PC-3 (cell line): ENCODE results near the gene INPP5D. TPM values are rescaled to one million over a fixed set of nuclear protein-coding genes. Genes with fewer than 3 reads are reported as not detected.
"Not testable (repeated sequence)": the region's sequence is repeated elsewhere in the genome, so short reads cannot be mapped to it uniquely, and the experiment has no call there.

Experiments used
- ATAC-seq: fragments of 200-7000 bp; cut with Tn5 transposase; 2 replicates; pipeline ENCODE4 v1.9.1; 2020; ENCODE audit warnings: mild to moderate bottlenecking, moderate library complexity
- BruUV-seq: library from RNA; stranded (reverse); fragments of 400-500 nt; replicated peaks from 2 replicates; lab custom pipeline; 2021; lab: Mats Ljungman, UMichigan
- CTCF ChIA-PET: fragments of 300-600 bp; sonication (Branson Sonifier 250); formaldehyde crosslinking; loops from one replicate; lab custom pipeline; 2022; ENCODE audit warnings: antibody characterized with exemption; lab: Charles Lee
- POLR2A ChIA-PET: fragments of 300-600 bp; sonication (Branson Sonifier 250); formaldehyde crosslinking; loops from one replicate; lab custom pipeline; 2022; ENCODE audit warnings: antibody characterized with exemption; ENCODE audit not compliant: unreplicated experiment; lab: Charles Lee
- DNase-seq: peaks from one replicate; pipeline ENCODE4 v3.0.0-alpha.2; 2015
- H2AFZ ChIP-seq: fragments of 300-600 bp; sonication (generic); 2 replicates; pipeline ENCODE4 v1.6.0; 2016; ENCODE audit warnings: antibody characterized with exemption, low read length
- H3F3A ChIP-seq: fragments of 300-600 bp; sonication (generic); one replicate; pipeline ENCODE4 v1.6.0; 2017; ENCODE audit warnings: antibody characterized with exemption, low read length, control low read depth, mild to moderate bottlenecking; ENCODE audit not compliant: unreplicated experiment
- H3K27ac ChIP-seq: fragments of 300-600 bp; sonication (generic); 2 replicates; pipeline ENCODE4 v1.5.1; 2016; ENCODE audit warnings: mild to moderate bottlenecking, low read length
- H3K27me3 ChIP-seq: fragments of 300-600 bp; sonication (generic); 2 replicates; pipeline ENCODE4 v1.6.1; 2016; ENCODE audit warnings: low read length, mixed read lengths
- H3K36me3 ChIP-seq: fragments of 300-600 bp; sonication (generic); 2 replicates; pipeline ENCODE4 v1.6.1; 2016; ENCODE audit warnings: low read depth, mixed run types, low read length, mixed read lengths
- H3K4me1 ChIP-seq: fragments of 300-600 bp; sonication (generic); 2 replicates; pipeline ENCODE4 v1.5.1; 2016; ENCODE audit warnings: low read length; ENCODE audit not compliant: insufficient read depth
- H3K4me2 ChIP-seq: fragments of 300-600 bp; sonication (generic); 2 replicates; pipeline ENCODE4 v1.6.0; 2016; ENCODE audit warnings: low read length
- H3K4me3 ChIP-seq: fragments of 300-600 bp; sonication (generic); 2 replicates; pipeline ENCODE4 v1.5.1; 2016; ENCODE audit warnings: mild to moderate bottlenecking, low read length, mixed read lengths
- H3K79me2 ChIP-seq: fragments of 300-600 bp; sonication (generic); 2 replicates; pipeline ENCODE4 v1.6.1; 2017; ENCODE audit warnings: low read length, mixed read lengths
- H3K9ac ChIP-seq: fragments of 300-600 bp; sonication (generic); 2 replicates; pipeline ENCODE4 v1.6.0; 2016; ENCODE audit warnings: mild to moderate bottlenecking, low read length
- H3K9me2 ChIP-seq: fragments of 300-600 bp; sonication (generic); replicated peaks from 2 replicates; pipeline ENCODE4 v1.6.1; 2016; ENCODE audit warnings: mixed run types, low read length, mixed read lengths
- H3K9me3 ChIP-seq: fragments of 300-600 bp; sonication (generic); 2 replicates; pipeline ENCODE4 v1.6.1; 2016; ENCODE audit warnings: low read length, mixed read lengths
- H4K20me1 ChIP-seq: fragments of 300-600 bp; sonication (generic); 2 replicates; pipeline ENCODE4 v1.6.1; 2016; ENCODE audit warnings: low read length, mixed read lengths
- EZH2 ChIP-seq: fragments of 300-600 bp; sonication (generic); IDR thresholded peaks from one replicate; pipeline ENCODE4 v1.6.1; 2017; ENCODE audit warnings: antibody characterized with exemption, mild to moderate bottlenecking, low read length; ENCODE audit not compliant: unreplicated experiment
- EZH2phosphoT487 ChIP-seq: fragments of 300-600 bp; sonication (generic); IDR thresholded peaks from 2 replicates; pipeline ENCODE4 v1.6.1; 2018; ENCODE audit warnings: mild to moderate bottlenecking, antibody characterized with exemption, low read length, borderline replicate concordance
- intact Hi-C: fragments of 100-400 bp; cut with micrococcal nuclease; formaldehyde crosslinking; loops from 2 replicates; pipeline ENCODE4 v1.9.0; 2023
- total RNA-seq: library from RNA; depleted of rRNA; stranded (reverse); fragments of >200 nt; gene quantifications from 2 replicates; pipeline ENCODE4 v1.2.3, GENCODE V29; 2014
- TF ChIP-seq, protein P1 (sequence below): fragments of 300-600 bp; sonication (generic); conservative IDR thresholded peaks from 2 replicates; pipeline ENCODE4 v1.5.1; 2017; ENCODE audit warnings: antibody characterized with exemption, low read depth, mild to moderate bottlenecking, low read length

The INPP5D gene
- total RNA-seq, 1 experiment from 2014 or later, result 0.26 TPM

DNA sequence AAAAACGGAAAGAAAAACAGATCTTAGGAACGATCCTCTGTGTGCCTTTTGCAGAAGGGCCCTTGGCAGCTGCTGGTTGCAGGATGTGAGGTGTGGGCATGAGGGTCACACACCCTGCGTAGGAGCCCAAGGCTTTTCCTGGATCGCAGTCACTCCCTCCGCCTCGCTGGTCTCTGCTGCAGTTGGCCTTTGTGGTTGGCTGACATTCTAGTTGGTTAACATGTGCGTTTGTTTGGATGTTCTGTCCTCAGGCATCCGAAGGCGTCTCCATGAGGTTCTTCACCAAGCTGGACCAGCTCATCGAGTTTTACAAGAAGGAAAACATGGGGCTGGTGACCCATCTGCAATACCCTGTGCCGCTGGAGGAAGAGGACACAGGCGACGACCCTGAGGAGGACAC, 61.7 kb downstream of the INPP5D start:
- Histone ChIP-seq H3K27ac (no peak overlapping the region), H4K20me1 (no peaks in the 10 kb centered on the region), H3K9me3 (no peaks in the 10 kb centered on the region), H3K27me3 (no peaks in the 10 kb centered on the region), H3K9me2 (no peaks in the 10 kb centered on the region), H3F3A (no peaks in the 10 kb centered on the region), H3K36me3 (no peaks in the 10 kb centered on the region), H3K79me2 (no peaks in the 10 kb centered on the region), H3K4me3 (no peak overlapping the region), H3K9ac (no peak overlapping the region), H3K4me1 (0 out of 2 replicates have a peak, but pooled peaks cover 4% of the 10 kb centered on the region), H3K4me2 (no peak overlapping the region), H2AFZ (no peak overlapping the region)
- ChIA-PET POLR2A (no interaction called here), CTCF (no interaction called here)
- BruUV-seq, result no TSS peak
- intact Hi-C loops, result no loop called here
- no peak for ATAC-seq
- DNase-seq, result no peak
- TF ChIP-seq EZH2 (no peak), EZH2phosphoT487 (no peak)
- TF ChIP-seq, protein P1, sequence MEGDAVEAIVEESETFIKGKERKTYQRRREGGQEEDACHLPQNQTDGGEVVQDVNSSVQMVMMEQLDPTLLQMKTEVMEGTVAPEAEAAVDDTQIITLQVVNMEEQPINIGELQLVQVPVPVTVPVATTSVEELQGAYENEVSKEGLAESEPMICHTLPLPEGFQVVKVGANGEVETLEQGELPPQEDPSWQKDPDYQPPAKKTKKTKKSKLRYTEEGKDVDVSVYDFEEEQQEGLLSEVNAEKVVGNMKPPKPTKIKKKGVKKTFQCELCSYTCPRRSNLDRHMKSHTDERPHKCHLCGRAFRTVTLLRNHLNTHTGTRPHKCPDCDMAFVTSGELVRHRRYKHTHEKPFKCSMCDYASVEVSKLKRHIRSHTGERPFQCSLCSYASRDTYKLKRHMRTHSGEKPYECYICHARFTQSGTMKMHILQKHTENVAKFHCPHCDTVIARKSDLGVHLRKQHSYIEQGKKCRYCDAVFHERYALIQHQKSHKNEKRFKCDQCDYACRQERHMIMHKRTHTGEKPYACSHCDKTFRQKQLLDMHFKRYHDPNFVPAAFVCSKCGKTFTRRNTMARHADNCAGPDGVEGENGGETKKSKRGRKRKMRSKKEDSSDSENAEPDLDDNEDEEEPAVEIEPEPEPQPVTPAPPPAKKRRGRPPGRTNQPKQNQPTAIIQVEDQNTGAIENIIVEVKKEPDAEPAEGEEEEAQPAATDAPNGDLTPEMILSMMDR, result no peak

DNA sequence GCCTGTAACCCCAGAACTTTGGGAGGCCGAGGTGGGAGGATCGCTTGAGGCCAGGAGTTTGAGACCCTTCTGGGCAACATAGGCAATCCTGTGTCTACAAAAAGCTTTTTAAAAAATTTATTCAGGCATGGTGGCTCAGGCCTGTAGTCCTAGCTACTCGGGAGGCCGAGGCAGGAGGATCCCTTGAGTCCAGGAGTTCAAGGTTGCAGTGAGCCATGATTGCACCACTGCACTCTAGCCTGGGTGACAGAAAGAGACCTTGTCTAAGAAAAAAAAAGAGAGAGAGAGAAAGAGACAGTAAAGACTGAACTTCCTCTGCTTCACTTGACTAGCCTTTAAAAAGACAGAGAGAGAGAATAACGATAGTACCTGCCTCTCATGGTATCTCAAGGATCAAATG, 62.4 kb downstream of the INPP5D start:
- no peak overlapping the region for H3K4me2 ChIP-seq
- intact Hi-C loops, result no loop called here
- H2AFZ ChIP-seq, result no peak overlapping the region
- DNase-seq, result no peak
- no peaks in the 10 kb centered on the region for H3K9me3 ChIP-seq
- H3K9ac ChIP-seq, result no peak overlapping the region
- no peak for ATAC-seq
- H3K79me2 ChIP-seq, result no peaks in the 10 kb centered on the region
- no peak overlapping the region for H3K27ac ChIP-seq
- no peaks in the 10 kb centered on the region for H4K20me1 ChIP-seq
- BruUV-seq, result no TSS peak
- H3K9me2 ChIP-seq, result no peaks in the 10 kb centered on the region
- CTCF ChIA-PET, result no interaction called here
- POLR2A ChIA-PET, result no interaction called here
- H3F3A ChIP-seq, result no peaks in the 10 kb centered on the region
- TF ChIP-seq EZH2, result no peak
- no peak for TF ChIP-seq EZH2phosphoT487
- TF ChIP-seq, protein P1, result no peak
- no peaks in the 10 kb centered on the region for H3K36me3 ChIP-seq
- 0 out of 2 replicates have a peak, but pooled peaks cover 4% of the 10 kb centered on the region for H3K4me1 ChIP-seq
- no peaks in the 10 kb centered on the region for H3K27me3 ChIP-seq
- no peak overlapping the region for H3K4me3 ChIP-seq

GRCh38 chr2:233123576-233123975, 63.4 kb downstream of the INPP5D start:
- H2AFZ ChIP-seq, H3K27me3 ChIP-seq, H3K4me2 ChIP-seq, H3K9ac ChIP-seq, H3K4me1 ChIP-seq, H3K27ac ChIP-seq, H3F3A ChIP-seq, DNase-seq, POLR2A ChIA-PET, BruUV-seq, H3K79me2 ChIP-seq, H4K20me1 ChIP-seq, CTCF ChIA-PET, intact Hi-C loops, H3K4me3 ChIP-seq, ATAC-seq, H3K36me3 ChIP-seq, H3K9me2 ChIP-seq, H3K9me3 ChIP-seq: not testable (repeated sequence)
